Mesendoderm (in vitro differentiated cells): ENCODE measurements around the gene MBOAT1.

Experiments used
- DNase-seq: peaks from one replicate; pipeline ENCODE4 v3.0.0; 2013
- H2AK5ac ChIP-seq: 2 replicates; pipeline ENCODE4 v1.6.1; 2013; ENCODE audit warnings: low read length, inconsistent platforms
- H2BK120ac ChIP-seq: 2 replicates; pipeline ENCODE4 v1.6.1; 2013; ENCODE audit warnings: low read depth, mild to moderate bottlenecking, low read length, moderate library complexity, mixed read lengths
- H2BK15ac ChIP-seq: replicated peaks from 2 replicates; pipeline ENCODE4 v1.6.1; 2013; ENCODE audit warnings: low read depth, mild to moderate bottlenecking, moderate library complexity
- H2BK5ac ChIP-seq: 2 replicates; pipeline ENCODE4 v1.6.1; 2013; ENCODE audit warnings: low read length, inconsistent platforms
- H3K18ac ChIP-seq: 2 replicates; pipeline ENCODE4 v1.6.1; 2013; ENCODE audit warnings: mild to moderate bottlenecking, low read length, mixed read lengths
- H3K23ac ChIP-seq: one replicate; pipeline ENCODE4 v1.6.1; 2013; ENCODE audit warnings: low read length
- H3K27ac ChIP-seq: 2 replicates; pipeline ENCODE4 v1.5.1; 2013; ENCODE audit warnings: low read depth, mild to moderate bottlenecking, inconsistent platforms, low read length, moderate library complexity
- H3K27me3 ChIP-seq: 2 replicates; pipeline ENCODE4 v1.6.1; 2013; ENCODE audit warnings: low read length, control low read depth, mild to moderate bottlenecking, inconsistent platforms; ENCODE audit not compliant: insufficient read depth, poor library complexity
- H3K36me3 ChIP-seq: 2 replicates; pipeline ENCODE4 v1.6.1; 2013; ENCODE audit warnings: low read length, inconsistent platforms; ENCODE audit not compliant: control insufficient read depth, insufficient read depth
- H3K4ac ChIP-seq: one replicate; pipeline ENCODE4 v1.6.1; 2013; ENCODE audit warnings: low read depth, mild to moderate bottlenecking, low read length, moderate library complexity
- H3K4me1 ChIP-seq: 2 replicates; pipeline ENCODE4 v1.6.1; 2013; ENCODE audit warnings: low read depth, low read length, inconsistent platforms; ENCODE audit not compliant: control insufficient read depth
- H3K4me2 ChIP-seq: 2 replicates; pipeline ENCODE4 v1.6.1; 2013; ENCODE audit warnings: low read length
- H3K4me3 ChIP-seq: 2 replicates; pipeline ENCODE4 v1.5.1; 2013; ENCODE audit warnings: mild to moderate bottlenecking, low read length
- H3K56ac ChIP-seq: one replicate; pipeline ENCODE4 v1.6.1; 2013; ENCODE audit warnings: low read length
- H3K79me1 ChIP-seq: 2 replicates; pipeline ENCODE4 v1.6.1; 2013; ENCODE audit warnings: low read length, inconsistent platforms
- H3K79me2 ChIP-seq: 2 replicates; pipeline ENCODE4 v1.6.1; 2013; ENCODE audit warnings: mild to moderate bottlenecking, low read length; ENCODE audit not compliant: control insufficient read depth, insufficient read depth
- H3K9ac ChIP-seq: 2 replicates; pipeline ENCODE4 v1.6.1; 2013; ENCODE audit warnings: low read length, inconsistent platforms
- H4K5ac ChIP-seq: one replicate; pipeline ENCODE4 v1.6.1; 2013; ENCODE audit warnings: low read length
- H4K8ac ChIP-seq: one replicate; pipeline ENCODE4 v1.6.1; 2013; ENCODE audit warnings: low read depth, mild to moderate bottlenecking, control low read depth, low read length, moderate library complexity
- WGBS: extraction: QIAGEN DNeasy Blood & Tissue Kit; methylation state at CpG from one replicate; pipeline ENCODE4 v1.1.7; 2013; ENCODE audit warnings: low lambda C conversion rate, missing lambda C conversion rate; ENCODE audit not compliant: insufficient coverage; ENCODE audit errors: extremely low coverage; 5-methylcytosine and 5-hydroxymethylcytosine counted together

The MBOAT1 gene

DNA sequence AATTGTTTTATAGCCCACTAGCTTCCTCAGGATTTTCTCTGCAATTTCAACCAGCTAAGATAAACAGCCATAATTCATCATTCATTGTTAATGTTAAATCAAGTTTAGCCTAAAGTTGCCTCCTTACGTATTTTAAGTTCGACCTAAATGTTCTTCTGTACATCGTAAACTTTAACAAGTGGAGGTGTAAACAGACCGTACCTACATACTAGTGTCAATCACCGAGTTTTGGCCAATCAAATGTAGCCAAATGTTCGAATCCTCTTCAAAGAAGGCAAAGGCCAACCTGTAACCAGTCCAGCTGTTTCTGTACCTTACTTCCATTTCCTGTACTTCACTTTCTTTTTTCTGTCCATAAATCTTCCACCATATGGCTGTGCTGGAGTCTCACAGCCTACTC lies 13.5 kb downstream of the MBOAT1 start:
- H3K4me3 ChIP-seq, result no peak overlapping the region
- no peaks in the 10 kb centered on the region for H3K27me3 ChIP-seq
- no peak overlapping the region for H3K23ac ChIP-seq
- no peak overlapping the region for H3K56ac ChIP-seq
- H2BK120ac ChIP-seq, result no peak overlapping the region
- H2BK15ac ChIP-seq, result no peak overlapping the region
- no peaks in the 10 kb centered on the region for H3K36me3 ChIP-seq
- DNase-seq, result no peak
- H4K8ac ChIP-seq, result no peak overlapping the region
- no peak overlapping the region for H4K5ac ChIP-seq
- no peak overlapping the region for H3K4me2 ChIP-seq
- no peak overlapping the region for H3K27ac ChIP-seq
- no CpG with 5 or more reads among the region's 6 CpGs for WGBS
- peaks cover 2% of the 10 kb centered on the region for H3K79me1 ChIP-seq
- no peaks in the 10 kb centered on the region for H3K4me1 ChIP-seq
- no peak overlapping the region for H3K4ac ChIP-seq
- no peaks in the 10 kb centered on the region for H3K79me2 ChIP-seq
- H2BK5ac ChIP-seq, result no peak overlapping the region
- H3K9ac ChIP-seq, result no peak overlapping the region
- H2AK5ac ChIP-seq, result no peak overlapping the region
- H3K18ac ChIP-seq, result no peak overlapping the region

DNA sequence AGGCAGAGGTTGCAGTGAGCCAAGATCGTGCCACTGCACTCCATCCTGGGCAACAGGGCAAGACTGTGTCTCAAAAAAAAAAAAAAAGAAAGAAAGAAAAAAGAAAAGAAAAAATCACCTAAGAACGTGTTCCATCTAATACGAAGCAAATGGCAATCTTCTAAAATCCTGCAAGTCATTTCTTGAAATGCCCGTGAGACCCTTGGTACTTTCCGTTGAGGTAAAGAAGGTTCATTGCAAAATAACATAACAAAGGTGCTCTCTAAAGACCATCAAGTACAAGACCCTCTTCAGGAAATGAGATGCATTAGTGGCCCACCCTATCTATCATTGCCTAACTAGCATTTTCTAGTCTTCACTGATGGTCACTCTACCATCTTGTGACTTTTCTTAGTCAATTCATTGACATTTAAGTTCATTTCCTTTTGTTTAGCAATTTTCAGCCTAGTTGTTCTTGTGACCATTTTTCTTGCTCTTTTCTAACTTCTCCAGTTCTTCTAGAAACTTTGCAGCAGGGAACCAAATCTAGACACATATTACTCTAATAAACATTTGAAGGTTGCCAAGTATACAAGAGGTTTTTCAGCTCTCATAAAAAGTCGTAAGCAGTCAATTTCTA lies 14.0 kb downstream of the MBOAT1 start:
- WGBS, result no CpG with 5 or more reads among the region's 6 CpGs
- no peak overlapping the region for H3K18ac ChIP-seq

DNA sequence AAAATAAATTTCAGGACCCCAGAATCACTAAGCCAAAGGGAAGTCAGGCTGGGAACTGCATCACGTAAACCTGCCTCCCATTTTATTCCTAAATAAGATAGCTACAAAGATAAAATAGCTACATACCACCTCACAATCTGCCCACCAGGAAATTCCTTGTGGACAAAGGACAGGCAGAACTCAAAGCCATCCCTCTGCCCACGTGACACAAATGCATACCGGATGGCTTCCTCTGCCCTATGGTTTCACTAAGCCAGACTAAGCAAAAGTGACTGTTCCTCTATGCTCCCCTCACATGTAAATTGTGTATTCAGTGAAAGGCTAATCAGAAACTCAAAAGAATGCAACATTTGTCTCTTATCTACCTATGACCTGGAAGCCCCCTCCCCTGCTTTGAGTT lies 15.0 kb downstream of the MBOAT1 start:
- Histone ChIP-seq H2BK5ac (no peak overlapping the region), H3K4me2 (no peak overlapping the region), H4K8ac (no peak overlapping the region), H2BK15ac (no peak overlapping the region), H3K79me1 (peaks cover 2% of the 10 kb centered on the region), H3K4me3 (no peak overlapping the region), H3K4ac (no peak overlapping the region), H3K27me3 (no peaks in the 10 kb centered on the region), H3K56ac (no peak overlapping the region), H2BK120ac (no peak overlapping the region), H4K5ac (no peak overlapping the region), H3K4me1 (peaks cover 4% of the 10 kb centered on the region), H2AK5ac (no peak overlapping the region), H3K23ac (no peak overlapping the region), H3K9ac (no peak overlapping the region), H3K18ac (peak overlapping the region; percentile 60), H3K36me3 (no peaks in the 10 kb centered on the region), H3K27ac (peak overlapping the region; percentile 4), H3K79me2 (no peaks in the 10 kb centered on the region)
- WGBS, result no CpG with 5 or more reads among the region's 3 CpGs
- peak; percentile 95 for DNase-seq

More for the DNA sequence above, 14.0 kb downstream of the MBOAT1 start:
- H3K4me3 ChIP-seq, result no peak overlapping the region
- no peaks in the 10 kb centered on the region for H3K27me3 ChIP-seq
- peaks cover 2% of the 10 kb centered on the region for H3K79me1 ChIP-seq
- no peak overlapping the region for H3K4me2 ChIP-seq
- H4K5ac ChIP-seq, result no peak overlapping the region
- H3K79me2 ChIP-seq, result no peaks in the 10 kb centered on the region
- H2BK120ac ChIP-seq, result no peak overlapping the region
- no peaks in the 10 kb centered on the region for H3K36me3 ChIP-seq
- H3K23ac ChIP-seq, result no peak overlapping the region
- no peak overlapping the region for H3K4ac ChIP-seq
- H3K27ac ChIP-seq, result no peak overlapping the region
- no peak overlapping the region for H2BK5ac ChIP-seq
- H4K8ac ChIP-seq, result no peak overlapping the region
- H3K4me1 ChIP-seq, result no peaks in the 10 kb centered on the region
- H2BK15ac ChIP-seq, result no peak overlapping the region
- DNase-seq, result no peak
- H3K9ac ChIP-seq, result no peak overlapping the region
- no peak overlapping the region for H3K56ac ChIP-seq
- H2AK5ac ChIP-seq, result no peak overlapping the region

DNA sequence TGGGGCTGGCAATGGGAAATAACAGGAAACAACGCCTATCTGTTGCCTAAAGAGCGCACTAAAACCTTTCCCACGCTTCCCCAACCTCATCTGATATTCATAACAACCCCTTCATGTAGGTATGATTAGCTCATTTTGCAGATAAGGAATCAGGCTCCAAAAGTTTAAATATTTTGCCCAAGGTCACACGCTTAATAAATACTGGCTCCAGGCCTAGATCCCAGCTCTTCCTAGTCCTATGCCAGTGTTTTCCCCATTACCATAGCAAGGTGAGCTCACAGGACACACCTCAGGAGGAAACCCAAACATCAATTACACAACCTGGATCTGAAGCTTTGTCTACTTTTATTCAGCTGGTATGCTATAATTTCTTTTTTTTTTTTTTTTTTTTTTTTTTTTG lies 19.6 kb downstream of the MBOAT1 start:
- no peak overlapping the region for H2BK15ac ChIP-seq
- H3K79me2 ChIP-seq, result no peaks in the 10 kb centered on the region
- H3K23ac ChIP-seq, result no peak overlapping the region
- no peak overlapping the region for H3K4me2 ChIP-seq
- H3K27me3 ChIP-seq, result no peaks in the 10 kb centered on the region
- no peak overlapping the region for H4K5ac ChIP-seq
- no peak overlapping the region for H4K8ac ChIP-seq
- H3K4ac ChIP-seq, result no peak overlapping the region
- DNase-seq, result no peak
- peaks cover 6% of the 10 kb centered on the region for H3K4me1 ChIP-seq
- H3K79me1 ChIP-seq, result peaks cover 2% of the 10 kb centered on the region
- H3K9ac ChIP-seq, result no peak overlapping the region
- H2BK120ac ChIP-seq, result no peak overlapping the region
- no CpG with 5 or more reads among the region's 4 CpGs for WGBS
- H2BK5ac ChIP-seq, result no peak overlapping the region
- peak overlapping the region; percentile 87 for H3K18ac ChIP-seq
- no peak overlapping the region for H3K27ac ChIP-seq
- no peak overlapping the region for H3K56ac ChIP-seq
- no peak overlapping the region for H2AK5ac ChIP-seq
- no peaks in the 10 kb centered on the region for H3K36me3 ChIP-seq
- H3K4me3 ChIP-seq, result no peak overlapping the region

DNA sequence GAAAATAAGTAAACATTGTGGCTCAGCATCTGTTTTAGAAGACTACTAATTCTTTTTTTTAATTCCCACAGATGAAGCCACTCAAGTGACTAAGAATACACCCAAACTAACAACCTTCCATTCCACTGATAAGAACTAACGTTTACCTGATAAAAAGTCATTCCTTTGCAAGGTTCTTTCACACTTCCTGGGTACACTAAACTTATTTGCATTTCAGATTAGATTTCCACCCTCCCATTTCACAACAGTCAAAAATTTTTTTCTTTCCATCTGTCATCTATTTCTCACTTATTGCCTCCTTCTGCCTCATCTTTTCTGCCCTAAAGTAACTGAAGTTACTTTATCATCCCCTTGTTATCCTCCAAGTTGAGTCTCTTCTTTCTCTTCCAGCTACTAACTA lies 20.3 kb downstream of the MBOAT1 start:
- H3K79me2 ChIP-seq, result no peaks in the 10 kb centered on the region
- no peak overlapping the region for H3K23ac ChIP-seq
- H3K36me3 ChIP-seq, result no peaks in the 10 kb centered on the region
- H3K27ac ChIP-seq, result no peak overlapping the region
- H2BK120ac ChIP-seq, result no peak overlapping the region
- H3K79me1 ChIP-seq, result peaks cover 2% of the 10 kb centered on the region
- H3K27me3 ChIP-seq, result no peaks in the 10 kb centered on the region
- H3K4me3 ChIP-seq, result no peak overlapping the region
- DNase-seq, result no peak
- no peak overlapping the region for H3K4me2 ChIP-seq
- peaks cover 6% of the 10 kb centered on the region for H3K4me1 ChIP-seq
- H3K4ac ChIP-seq, result no peak overlapping the region
- H4K8ac ChIP-seq, result no peak overlapping the region
- no peak overlapping the region for H2AK5ac ChIP-seq
- peak overlapping the region; percentile 68 for H3K18ac ChIP-seq
- WGBS, result no CpG with 5 or more reads among the region's 1 CpG
- no peak overlapping the region for H2BK15ac ChIP-seq
- no peak overlapping the region for H3K9ac ChIP-seq
- no peak overlapping the region for H3K56ac ChIP-seq
- H4K5ac ChIP-seq, result no peak overlapping the region
- no peak overlapping the region for H2BK5ac ChIP-seq

DNA sequence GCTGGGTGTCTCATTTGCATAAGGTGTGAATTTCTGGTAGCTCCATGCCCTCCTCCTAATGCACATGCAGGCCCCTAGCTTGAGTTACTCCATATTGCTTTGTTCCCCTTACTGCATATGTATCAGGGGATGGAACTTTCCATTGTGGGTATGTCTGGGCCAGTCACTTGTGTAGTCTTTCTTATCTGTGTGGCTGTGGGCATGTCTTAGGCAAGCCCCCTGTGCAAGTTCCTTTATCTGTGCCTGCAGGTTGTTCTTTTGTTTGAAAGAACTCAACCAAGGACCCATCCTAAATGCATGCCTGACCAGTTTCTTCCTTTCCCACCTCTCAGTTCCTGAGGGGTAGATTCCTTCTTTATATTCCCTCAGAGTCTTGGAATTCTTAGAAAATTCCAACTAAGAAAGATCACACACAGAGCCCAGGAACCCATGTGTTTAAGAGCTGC lies 23.6 kb downstream of the MBOAT1 start:
- peak overlapping the region; percentile 7 for H3K4ac ChIP-seq

More for the DNA sequence above, 23.6 kb downstream of the MBOAT1 start:
- no peaks in the 10 kb centered on the region for H3K27me3 ChIP-seq
- no peak overlapping the region for H3K4me2 ChIP-seq
- no peaks in the 10 kb centered on the region for H3K79me2 ChIP-seq
- no peak overlapping the region for H2AK5ac ChIP-seq
- H3K18ac ChIP-seq, result peak overlapping the region; percentile 24
- no peak overlapping the region for H3K56ac ChIP-seq
- H2BK120ac ChIP-seq, result no peak overlapping the region
- peaks cover 6% of the 10 kb centered on the region for H3K4me1 ChIP-seq
- no peak overlapping the region for H4K8ac ChIP-seq
- H3K27ac ChIP-seq, result peak overlapping the region; percentile 31
- H4K5ac ChIP-seq, result no peak overlapping the region
- H3K9ac ChIP-seq, result no peak overlapping the region
- H3K36me3 ChIP-seq, result no peaks in the 10 kb centered on the region
- no peak overlapping the region for H2BK5ac ChIP-seq
- no peak overlapping the region for H2BK15ac ChIP-seq
- no peak overlapping the region for H3K4me3 ChIP-seq
- H3K79me1 ChIP-seq, result no peaks in the 10 kb centered on the region
- DNase-seq, result peak; percentile 86
- no peak overlapping the region for H3K23ac ChIP-seq
